Lung (tissue), 12 donors: ENCODE results near the gene TTYH2. TPM values are rescaled to one million over a fixed set of nuclear protein-coding genes. Genes with fewer than 3 reads are reported as not detected.

Experiments used
- ATAC-seq: fragments of 200-7000 bp; cut with Tn5 transposase; one replicate; pipeline ENCODE4 v1.9.1; 2020; ENCODE audit warnings: moderate number of reproducible peaks; ENCODE audit not compliant: insufficient read depth, low FRiP score
- DNase-seq, 3 donors: peaks; one replicate each; pipeline ENCODE4 v3.0.0-alpha.2; 2013 to 2017
- H3K27ac ChIP-seq, 2 donors: one replicate each; pipeline ENCODE4 v1.5.1; 2013; ENCODE audit warnings: mild to moderate bottlenecking in 2 of 2, moderate library complexity in 2 of 2, control low read depth in 1 of 2, inconsistent platforms in 1 of 2, low read depth in 1 of 2, low read length in 1 of 2
- H3K27me3 ChIP-seq, 3 donors: one replicate each; pipeline ENCODE4 v1.5.1; 2013; ENCODE audit warnings: low read length in 2 of 3; ENCODE audit not compliant: control insufficient read depth in 3 of 3, insufficient read depth in 3 of 3
- H3K36me3 ChIP-seq, 4 donors: one replicate each; pipeline ENCODE4 v1.5.1; 2013; ENCODE audit warnings: low read length in 4 of 4, mild to moderate bottlenecking in 1 of 4, moderate library complexity in 1 of 4; ENCODE audit not compliant: control insufficient read depth in 4 of 4, insufficient read depth in 4 of 4
- H3K4me1 ChIP-seq, 5 donors: one replicate each; pipeline ENCODE4 v1.5.1; 2013; ENCODE audit warnings: low read length in 5 of 5, mild to moderate bottlenecking in 2 of 5, moderate library complexity in 1 of 5; ENCODE audit not compliant: control insufficient read depth in 5 of 5, insufficient read depth in 5 of 5
- H3K4me3 ChIP-seq: one replicate; pipeline ENCODE4 v1.5.1; 2013; ENCODE audit warnings: mild to moderate bottlenecking, control low read depth, moderate library complexity
- H3K9ac ChIP-seq, 2 donors: one replicate each; pipeline ENCODE4 v1.5.1; 2013; ENCODE audit warnings: low read length in 2 of 2, control low read depth in 1 of 2; ENCODE audit not compliant: insufficient read depth in 1 of 2
- H3K9me3 ChIP-seq, 4 donors: one replicate each; pipeline ENCODE4 v1.5.1; 2013; ENCODE audit warnings: low read length in 3 of 4, mild to moderate bottlenecking in 1 of 4, moderate library complexity in 1 of 4; ENCODE audit not compliant: control insufficient read depth in 4 of 4, insufficient read depth in 3 of 4
- WGBS, 2 donors: extraction: QIAGEN DNeasy Blood & Tissue Kit; methylation state at CpG; one replicate each; pipeline ENCODE4 v1.1.7; 2013; 5-methylcytosine and 5-hydroxymethylcytosine counted together
- polyA plus RNA-seq, 2 donors: library from polyadenylated mRNA; stranded (reverse); fragments of 200-250 nt; gene quantifications; one replicate each; pipeline ENCODE4 v1.2.1, GENCODE V29; 2013
- total RNA-seq, 2 donors: library from RNA; depleted of rRNA in 1 of 2; stranded (reverse); fragments of >200 nt in 1 of 2; gene quantifications; one replicate each; pipeline ENCODE4 v1.2.1, GENCODE V29; 2014 to 2021
- TF ChIP-seq, protein P1 (sequence below): IDR thresholded peaks from 2 replicates; pipeline ENCODE4 v1.5.1; 2012; ENCODE audit warnings: mild to moderate bottlenecking; ENCODE audit errors: control extremely low read depth, extremely low read depth
- donor health status: control.
- donor health status: control.
- donor health status: Bipolar disorder and iron deficiency.
- donor health status: healthy.
- donor health status: DM: yes; HTN: yes; CAD: no.

The TTYH2 gene
- total and polyA plus RNA-seq, 4 donors = 2.3 to 10.6 (median 5.4) TPM

DNA sequence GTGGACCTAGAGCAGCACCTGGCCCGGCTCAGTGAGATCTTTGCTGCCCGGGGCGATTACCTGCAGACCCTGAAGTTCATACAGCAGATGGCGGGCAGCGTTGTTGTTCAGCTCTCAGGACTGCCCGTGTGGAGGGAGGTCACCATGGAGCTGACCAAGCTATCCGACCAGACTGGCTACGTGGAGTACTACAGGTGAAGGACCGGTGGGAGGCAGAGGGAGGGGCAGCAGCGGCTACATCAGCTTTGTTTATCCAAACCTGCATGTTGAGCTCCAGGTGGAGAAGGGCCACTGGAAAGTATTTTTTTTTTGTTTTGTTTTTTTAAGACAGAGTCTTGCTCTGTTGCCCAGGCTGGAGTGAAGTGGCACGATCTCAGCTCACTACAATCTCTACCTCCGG, 23.9 kb downstream of the TTYH2 start:
- H3K9ac ChIP-seq = no peak overlapping the region
- H3K9me3 ChIP-seq = no peaks in the 10 kb centered on the region
- no peak overlapping the region for H3K4me3 ChIP-seq
- no peak for ATAC-seq
- TF ChIP-seq, protein P1, sequence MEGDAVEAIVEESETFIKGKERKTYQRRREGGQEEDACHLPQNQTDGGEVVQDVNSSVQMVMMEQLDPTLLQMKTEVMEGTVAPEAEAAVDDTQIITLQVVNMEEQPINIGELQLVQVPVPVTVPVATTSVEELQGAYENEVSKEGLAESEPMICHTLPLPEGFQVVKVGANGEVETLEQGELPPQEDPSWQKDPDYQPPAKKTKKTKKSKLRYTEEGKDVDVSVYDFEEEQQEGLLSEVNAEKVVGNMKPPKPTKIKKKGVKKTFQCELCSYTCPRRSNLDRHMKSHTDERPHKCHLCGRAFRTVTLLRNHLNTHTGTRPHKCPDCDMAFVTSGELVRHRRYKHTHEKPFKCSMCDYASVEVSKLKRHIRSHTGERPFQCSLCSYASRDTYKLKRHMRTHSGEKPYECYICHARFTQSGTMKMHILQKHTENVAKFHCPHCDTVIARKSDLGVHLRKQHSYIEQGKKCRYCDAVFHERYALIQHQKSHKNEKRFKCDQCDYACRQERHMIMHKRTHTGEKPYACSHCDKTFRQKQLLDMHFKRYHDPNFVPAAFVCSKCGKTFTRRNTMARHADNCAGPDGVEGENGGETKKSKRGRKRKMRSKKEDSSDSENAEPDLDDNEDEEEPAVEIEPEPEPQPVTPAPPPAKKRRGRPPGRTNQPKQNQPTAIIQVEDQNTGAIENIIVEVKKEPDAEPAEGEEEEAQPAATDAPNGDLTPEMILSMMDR = no peak
- no peak overlapping the region for H3K27ac ChIP-seq
- H3K4me1 ChIP-seq = peaks cover 0 to 16% (median 5%) of the 10 kb centered on the region in 5 donors
- no peaks in the 10 kb centered on the region for H3K36me3 ChIP-seq
- no peaks in the 10 kb centered on the region for H3K27me3 ChIP-seq
- 82 to 94% methylated on average over 12 of the region's 12 CpGs for WGBS, 2 donors
- no peak for DNase-seq

DNA sequence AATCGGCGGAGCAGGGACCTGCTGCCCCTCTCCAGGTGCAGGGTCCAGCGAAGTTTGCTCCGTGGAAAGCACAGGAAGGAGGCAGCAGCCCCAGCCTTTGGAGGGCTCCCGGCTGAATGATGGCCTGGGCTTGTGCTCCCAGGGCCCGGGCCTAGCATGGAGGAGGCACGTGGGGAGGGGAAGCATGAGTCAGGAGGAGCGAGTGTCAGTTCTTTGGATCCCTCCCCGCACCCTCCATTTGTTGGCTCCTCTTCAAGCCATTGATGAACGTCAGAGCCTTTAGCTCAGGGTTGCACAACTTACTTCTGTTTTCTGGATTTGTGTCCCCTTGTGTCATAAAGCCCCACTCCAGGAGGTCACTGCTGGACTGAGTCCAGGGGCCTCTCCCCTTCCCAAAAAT, 25.8 kb downstream of the TTYH2 start:
- peaks cover 0 to 16% (median 5%) of the 10 kb centered on the region in 5 donors for H3K4me1 ChIP-seq
- no peak overlapping the region for H3K9ac ChIP-seq
- no peaks in the 10 kb centered on the region for H3K27me3 ChIP-seq
- H3K36me3 ChIP-seq = peaks cover 0 to 1% (median 0%) of the 10 kb centered on the region in 4 donors
- no peak overlapping the region for H3K4me3 ChIP-seq
- H3K9me3 ChIP-seq = no peaks in the 10 kb centered on the region
- WGBS, 2 donors = 57 to 67% methylated on average over 10 of the region's 10 CpGs
- no peak overlapping the region for H3K27ac ChIP-seq
- TF ChIP-seq, protein P1 = no peak
- peak in 1 of 3 donors; percentile 40 for DNase-seq
- ATAC-seq = no peak

DNA sequence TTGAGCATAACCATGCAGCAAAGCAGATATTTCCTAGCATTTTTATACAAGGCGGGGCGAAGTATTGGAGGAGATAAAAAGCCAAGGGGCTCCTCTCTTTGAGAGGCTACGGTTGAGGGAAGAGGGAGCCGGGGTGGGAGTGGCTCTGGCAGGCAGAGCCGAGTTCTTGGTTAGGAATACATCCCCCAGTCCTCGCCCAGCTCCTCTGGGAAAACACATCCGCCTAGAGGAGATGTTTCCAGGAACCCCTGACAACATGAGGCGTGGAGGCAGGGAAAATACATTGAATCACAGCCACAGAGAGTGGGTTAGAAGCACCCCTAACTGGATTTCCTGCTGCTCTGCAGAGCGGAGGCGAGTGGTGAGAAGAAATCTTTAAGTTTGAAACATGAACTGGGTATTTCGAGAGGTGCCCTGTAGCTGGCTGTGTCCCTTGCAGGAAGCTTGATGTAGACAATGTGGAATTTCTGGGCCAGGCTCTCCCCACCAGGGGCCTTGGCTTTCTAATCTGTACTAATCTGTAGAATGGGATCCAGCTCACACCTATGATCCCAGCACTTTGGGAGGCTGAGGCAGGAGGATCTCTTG, 27.3 kb downstream of the TTYH2 start:
- ATAC-seq (no peak), DNase-seq (peak; percentile 72 to 86 (median 76))
- no peaks in the 10 kb centered on the region for H3K9me3 ChIP-seq
- H3K27me3 ChIP-seq = no peaks in the 10 kb centered on the region
- peaks cover 0 to 1% (median 0%) of the 10 kb centered on the region in 4 donors for H3K36me3 ChIP-seq
- TF ChIP-seq, protein P1 = no peak
- WGBS, 2 donors = 59 to 65% methylated on average over 11 of the region's 11 CpGs
- no peak overlapping the region for H3K4me3 ChIP-seq
- H3K27ac ChIP-seq = no peak overlapping the region
- peaks cover 0 to 23% (median 5%) of the 10 kb centered on the region in 5 donors for H3K4me1 ChIP-seq
- no peak overlapping the region for H3K9ac ChIP-seq

DNA sequence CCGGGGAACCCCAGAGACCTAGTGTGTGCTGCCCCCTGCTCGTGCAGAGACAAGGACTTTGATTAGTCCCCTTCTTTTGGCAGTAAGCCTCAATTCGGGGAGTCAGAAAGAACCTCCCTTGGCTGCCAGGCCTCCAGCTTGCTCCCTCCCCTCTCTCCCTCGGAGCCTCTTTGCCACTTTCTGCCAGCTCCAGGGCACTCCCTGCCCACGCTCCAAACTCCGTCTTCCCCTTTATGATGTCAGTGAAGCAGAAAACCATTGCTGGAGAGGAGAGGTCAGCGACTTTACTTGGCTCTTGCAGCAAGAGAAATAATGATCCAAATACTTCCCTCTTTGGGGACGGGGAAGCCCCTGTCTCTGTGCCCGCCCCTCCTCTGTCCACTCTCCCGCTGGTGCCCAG, 28.1 kb downstream of the TTYH2 start:
- H3K9ac ChIP-seq = no peak overlapping the region
- H3K4me3 ChIP-seq = no peak overlapping the region
- H3K9me3 ChIP-seq = no peaks in the 10 kb centered on the region
- H3K27ac ChIP-seq = no peak overlapping the region
- 60 to 67% methylated on average over 10 of the region's 10 CpGs for WGBS, 2 donors
- peaks cover 0 to 23% (median 5%) of the 10 kb centered on the region in 5 donors for H3K4me1 ChIP-seq
- H3K27me3 ChIP-seq = no peaks in the 10 kb centered on the region
- peak; percentile 36 for ATAC-seq
- H3K36me3 ChIP-seq = peaks cover 0 to 1% (median 0%) of the 10 kb centered on the region in 4 donors
- no peak for DNase-seq
- TF ChIP-seq, protein P1 = no peak
